Mesenchymal stem cell (in vitro differentiated cells and primary cell): ENCODE data around the gene NUP210.

Source experiments
- DNase-seq: peaks from one replicate; pipeline ENCODE4 v3.0.0-alpha.2; 2013
- H2AFZ ChIP-seq: one replicate; pipeline ENCODE4 v1.6.1; 2013; ENCODE audit warnings: low read depth, mild to moderate bottlenecking, control low read depth, inconsistent platforms, low read length, moderate library complexity
- H2AK5ac ChIP-seq: 2 replicates; pipeline ENCODE4 v1.6.1; 2013; ENCODE audit warnings: low read length, moderate library complexity, mild to moderate bottlenecking, inconsistent platforms; ENCODE audit not compliant: severe bottlenecking
- H2BK120ac ChIP-seq: one replicate; pipeline ENCODE4 v1.6.1; 2013; ENCODE audit warnings: low read depth, mild to moderate bottlenecking, inconsistent platforms, low read length, moderate library complexity
- H2BK12ac ChIP-seq, 2 experiments: one replicate each; pipeline ENCODE4 v1.6.1; 2013; ENCODE audit warnings: inconsistent platforms in 2 of 2, low read length in 2 of 2, mild to moderate bottlenecking in 2 of 2, moderate library complexity in 2 of 2, control low read depth in 1 of 2
- H2BK15ac ChIP-seq: one replicate; pipeline ENCODE4 v1.6.1; 2013; ENCODE audit warnings: mild to moderate bottlenecking, low read depth, inconsistent platforms; ENCODE audit not compliant: poor library complexity, severe bottlenecking
- H2BK5ac ChIP-seq: 2 replicates; pipeline ENCODE4 v1.6.1; 2013; ENCODE audit warnings: low read depth, mild to moderate bottlenecking, low read length, control low read depth, inconsistent platforms; ENCODE audit not compliant: poor library complexity, severe bottlenecking
- H3K14ac ChIP-seq, 2 experiments: one replicate each; pipeline ENCODE4 v1.6.1; 2013; ENCODE audit warnings: inconsistent platforms in 2 of 2, low read length in 2 of 2, control low read depth in 1 of 2, mild to moderate bottlenecking in 1 of 2, moderate library complexity in 1 of 2
- H3K18ac ChIP-seq, 2 experiments: one replicate each; pipeline ENCODE4 v1.6.1; 2013; ENCODE audit warnings: inconsistent platforms in 2 of 2, low read length in 2 of 2, control low read depth in 1 of 2, low read depth in 1 of 2, mild to moderate bottlenecking in 1 of 2
- H3K23ac ChIP-seq, 2 experiments: one replicate each; pipeline ENCODE4 v1.6.1; 2013; ENCODE audit warnings: inconsistent platforms in 2 of 2, low read length in 2 of 2, mild to moderate bottlenecking in 2 of 2, moderate library complexity in 2 of 2, control low read depth in 1 of 2
- H3K27ac ChIP-seq: 2 replicates; pipeline ENCODE4 v1.5.1; 2013; ENCODE audit warnings: mild to moderate bottlenecking, moderate library complexity, low read length, control low read depth, inconsistent platforms; ENCODE audit not compliant: poor library complexity, severe bottlenecking
- H3K27me3 ChIP-seq, 2 experiments: 2 replicates each; pipeline versions ENCODE4 v1.6.1 to v1.7.0; 2013; ENCODE audit warnings: low read length in 2 of 2, mild to moderate bottlenecking in 2 of 2, moderate library complexity in 2 of 2, control low read depth in 1 of 2, inconsistent platforms in 1 of 2; ENCODE audit not compliant: control insufficient read depth in 1 of 2, insufficient read depth in 1 of 2
- H3K36me3 ChIP-seq, 2 experiments: 2 replicates each; pipeline versions ENCODE4 v1.6.1 to v1.7.0; 2013; ENCODE audit warnings: low read length in 2 of 2, control low read depth in 1 of 2, inconsistent platforms in 1 of 2, low read depth in 1 of 2, mild to moderate bottlenecking in 1 of 2; ENCODE audit not compliant: insufficient read depth in 2 of 2, control insufficient read depth in 1 of 2
- H3K4ac ChIP-seq, 2 experiments: one replicate each; pipeline ENCODE4 v1.6.1; 2013; ENCODE audit warnings: inconsistent platforms in 2 of 2, low read length in 2 of 2, mild to moderate bottlenecking in 2 of 2, moderate library complexity in 2 of 2, control low read depth in 1 of 2, low read depth in 1 of 2
- H3K4me1 ChIP-seq: 2 replicates; pipeline ENCODE4 v1.6.1; 2013; ENCODE audit warnings: low read depth, low read length, control low read depth; ENCODE audit not compliant: control insufficient read depth, insufficient read depth
- H3K4me2 ChIP-seq: 2 replicates; pipeline ENCODE4 v1.6.1; 2013; ENCODE audit warnings: low read length, mild to moderate bottlenecking, inconsistent platforms; ENCODE audit not compliant: poor library complexity, severe bottlenecking
- H3K4me3 ChIP-seq, 2 experiments: 2 replicates each; pipeline versions ENCODE4 v1.5.1 to v1.7.0; 2013; ENCODE audit warnings: low read length in 2 of 2, mild to moderate bottlenecking in 2 of 2, control low read depth in 1 of 2, low read depth in 1 of 2; ENCODE audit not compliant: insufficient read depth in 1 of 2
- H3K79me1 ChIP-seq: replicated peaks from 2 replicates; pipeline ENCODE4 v1.6.1; 2013; ENCODE audit warnings: mild to moderate bottlenecking, control low read depth, low read length, inconsistent platforms; ENCODE audit not compliant: poor library complexity, severe bottlenecking
- H3K9ac ChIP-seq: 2 replicates; pipeline ENCODE4 v1.7.0; 2013; ENCODE audit warnings: mild to moderate bottlenecking, low read length, moderate library complexity
- H3K9me3 ChIP-seq: 2 replicates; pipeline ENCODE4 v1.7.0; 2013; ENCODE audit warnings: mild to moderate bottlenecking, low read length; ENCODE audit not compliant: control insufficient read depth
- H4K8ac ChIP-seq: one replicate; pipeline ENCODE4 v1.6.1; 2013; ENCODE audit warnings: inconsistent platforms, mild to moderate bottlenecking, low read length, moderate library complexity
- H4K91ac ChIP-seq: one replicate; pipeline ENCODE4 v1.6.1; 2013; ENCODE audit warnings: mild to moderate bottlenecking, low read length, inconsistent platforms
- WGBS: methylation state at CpG from one replicate; pipeline ENCODE4 v1.1.7; 2013; ENCODE audit warnings: mixed read lengths; 5-methylcytosine and 5-hydroxymethylcytosine counted together

NUP210 gene

GRCh38 chr3:13317596-13318320 is 102.4 kb downstream of the NUP210 start:
- H2BK5ac ChIP-seq, result no peak overlapping the region
- H3K18ac ChIP-seq, result no peak overlapping the region
- no peak overlapping the region for H4K8ac ChIP-seq
- H4K91ac ChIP-seq, result no peak overlapping the region
- no peak overlapping the region for H3K4me3 ChIP-seq
- no peak overlapping the region for H3K27ac ChIP-seq
- DNase-seq, result no peak
- WGBS, result 92% methylated on average over 29 of the region's 29 CpGs
- peaks cover 3% of the 10 kb centered on the region for H3K4me1 ChIP-seq
- no peaks in the 10 kb centered on the region for H3K9me3 ChIP-seq
- no peak overlapping the region for H3K9ac ChIP-seq
- H2AK5ac ChIP-seq, result no peak overlapping the region
- no peak overlapping the region for H2BK12ac ChIP-seq
- H3K23ac ChIP-seq, result no peak overlapping the region
- H3K36me3 ChIP-seq, result no peaks in the 10 kb centered on the region
- no peak overlapping the region for H2AFZ ChIP-seq
- no peaks in the 10 kb centered on the region for H3K79me1 ChIP-seq
- H3K4ac ChIP-seq, result no peak overlapping the region
- H3K27me3 ChIP-seq, result peaks cover 0 to 13% of the 10 kb centered on the region in 2 experiments
- H3K14ac ChIP-seq, result no peak overlapping the region
- H2BK15ac ChIP-seq, result no peak overlapping the region
- H2BK120ac ChIP-seq, result no peak overlapping the region
- H3K4me2 ChIP-seq, result no peak overlapping the region

- Histone ChIP-seq H3K4me3 (no peak overlapping the region), H2BK120ac (no peak overlapping the region), H3K79me1 (no peaks in the 10 kb centered on the region), H3K9ac (no peak overlapping the region), H3K14ac (no peak overlapping the region), H3K27ac (no peak overlapping the region), H3K4me1 (peaks cover 3% of the 10 kb centered on the region), H3K27me3 (peaks cover 0 to 4% of the 10 kb centered on the region in 2 experiments), H2BK12ac (no peak overlapping the region), H4K8ac (no peak overlapping the region), H2AFZ (no peak overlapping the region), H3K4ac (no peak overlapping the region), H2AK5ac (no peak overlapping the region), H4K91ac (no peak overlapping the region), H3K36me3 (no peaks in the 10 kb centered on the region), H3K23ac (no peak overlapping the region), H3K4me2 (no peak overlapping the region), H2BK5ac (no peak overlapping the region), H2BK15ac (no peak overlapping the region), H3K9me3 (no peaks in the 10 kb centered on the region), H3K18ac (no peak overlapping the region)
- no peak for DNase-seq
- WGBS, result 93% methylated on average over 10 of the region's 10 CpGs
Measured at GRCh38 chr3:13316603-13317002, 103.5 kb downstream of the NUP210 start.

- Histone ChIP-seq H3K27me3 (peaks cover 0 to 4% of the 10 kb centered on the region in 2 experiments), H3K79me1 (no peaks in the 10 kb centered on the region), H3K18ac (no peak overlapping the region), H3K14ac (no peak overlapping the region), H3K36me3 (no peaks in the 10 kb centered on the region), H3K9ac (no peak overlapping the region), H4K8ac (peak overlapping the region; percentile 42), H3K4ac (no peak overlapping the region), H2BK15ac (no peak overlapping the region), H3K23ac (no peak overlapping the region), H3K4me3 (no peak overlapping the region), H3K4me2 (no peak overlapping the region), H2BK5ac (no peak overlapping the region), H2AFZ (no peak overlapping the region), H2BK12ac (no peak overlapping the region), H3K27ac (no peak overlapping the region), H2AK5ac (no peak overlapping the region), H4K91ac (no peak overlapping the region), H3K4me1 (peaks cover 3% of the 10 kb centered on the region), H3K9me3 (no peaks in the 10 kb centered on the region), H2BK120ac (no peak overlapping the region)
- DNase-seq, result no peak
- 89% methylated on average over 3 of the region's 3 CpGs for WGBS
Measured at GRCh38 chr3:13314877-13315276, 105.2 kb downstream of the NUP210 start.

GRCh38 chr3:13313813-13314212 is 106.3 kb downstream of the NUP210 start:
- no peak overlapping the region for H2BK5ac ChIP-seq
- no peak overlapping the region for H3K27ac ChIP-seq
- H3K23ac ChIP-seq, result no peak overlapping the region
- WGBS, result 93% methylated on average over 9 of the region's 10 CpGs
- H2AFZ ChIP-seq, result no peak overlapping the region
- peaks cover 0 to 8% of the 10 kb centered on the region in 2 experiments for H3K27me3 ChIP-seq
- H3K9me3 ChIP-seq, result no peaks in the 10 kb centered on the region
- no peak overlapping the region for H2BK12ac ChIP-seq
- H2AK5ac ChIP-seq, result no peak overlapping the region
- H3K4ac ChIP-seq, result no peak overlapping the region
- H2BK120ac ChIP-seq, result no peak overlapping the region
- H4K8ac ChIP-seq, result no peak overlapping the region
- no peak for DNase-seq
- no peaks in the 10 kb centered on the region for H3K36me3 ChIP-seq
- no peak overlapping the region for H3K4me2 ChIP-seq
- no peak overlapping the region for H3K18ac ChIP-seq
- H3K79me1 ChIP-seq, result no peaks in the 10 kb centered on the region
- peaks cover 3% of the 10 kb centered on the region for H3K4me1 ChIP-seq
- H2BK15ac ChIP-seq, result no peak overlapping the region
- H4K91ac ChIP-seq, result no peak overlapping the region
- H3K14ac ChIP-seq, result no peak overlapping the region
- no peak overlapping the region for H3K9ac ChIP-seq
- no peak overlapping the region for H3K4me3 ChIP-seq
